GM18511 (cell line): ENCODE results near the gene NCKAP5L.

Source experiments
- ATAC-seq: cut with Tn5 transposase; IDR thresholded peaks from one replicate; pipeline ENCODE4 v1.9.1; 2021; ENCODE audit warnings: mild to moderate bottlenecking, moderate library complexity; ENCODE audit not compliant: unreplicated experiment

NCKAP5L gene

GRCh38 chr12:49741882-49742620 is 86.2 kb downstream of the NCKAP5L start:
- peak; percentile 60 for ATAC-seq
